ENCODE data around the gene SYCE3.

- no peak for TF ChIP-seq CTCF (conservative IDR thresholded peaks at IDR 0.05; ENCODE audit: low read length)
- TF ChIP-seq EZH2phosphoT487 (IDR thresholded peaks at IDR 0.05; ENCODE audit: borderline replicate concordance), result no peak
Observed at GRCh38 chr22:50502096-50502495, 60.6 kb downstream of the SYCE3 start.

All from Loucy (cell line).